Motor neuron (in vitro differentiated cells): ENCODE results near the gene RELN. TPM values are rescaled to one million over a fixed set of nuclear protein-coding genes. Genes with fewer than 3 reads are reported as not detected.

Experiments used
- ATAC-seq, 8 experiments: fragments of 200-7000 bp; cut with Tn5 transposase; replicated peaks in 6 of 8; 2 replicates each; pipeline ENCODE4 v1.8.0; 2021; ENCODE audit warnings: mild to moderate bottlenecking in 8 of 8, moderate library complexity in 8 of 8
- H3K27ac ChIP-seq, 2 donors: fragments of 250-450 bp; sonication (Bioruptor Pico); 2 replicates each; pipeline ENCODE4 v1.9.0; 2021; ENCODE audit warnings: antibody characterized with exemption in 2 of 2, mild to moderate bottlenecking in 2 of 2, moderate library complexity in 1 of 2
- H3K4me1 ChIP-seq, 2 donors: fragments of 250-450 bp; sonication (Bioruptor Pico); replicated peaks in 1 of 2; 2 replicates each; pipeline ENCODE4 v1.6.1; 2021; ENCODE audit warnings: antibody characterized with exemption in 2 of 2, mild to moderate bottlenecking in 2 of 2, moderate library complexity in 1 of 2
- H3K4me3 ChIP-seq, 5 donors: fragments of 250-450 bp; sonication (Bioruptor Pico); 2 replicates each; pipeline ENCODE4 v1.9.0; 2021; ENCODE audit warnings: antibody characterized with exemption in 5 of 5, mild to moderate bottlenecking in 5 of 5, moderate library complexity in 4 of 5
- WGBS, 10 experiments: fragments of 450-650 bp; shearing (Covaris generic); methylation state at CpG; one replicate each; pipeline ENCODE4 v1.0.0; 2022; 5-methylcytosine and 5-hydroxymethylcytosine counted together
- in situ Hi-C, 9 experiments: fragments of 400-800 bp; cut with MboI; loops; one replicate each; pipeline ENCODE4 v1.15.0; 2021; ENCODE audit warnings: low sequenced_read_pairs in 9 of 9, low pct_unique_long_range_greater_than_20kb in 2 of 9; ENCODE audit not compliant: unreplicated experiment in 9 of 9
- total RNA-seq, 8 experiments: library from RNA; unstranded; fragments of 300-600 nt; gene quantifications; 2 replicates each; pipeline versions ENCODE4 v1.2.3 to v1.2.4, GENCODE V29; 2022

Gene RELN
- total RNA-seq, 8 experiments from 2014 or later: 0.36 to 72.9 (median 35.2) TPM

GRCh38 chr7:103425177-103425576, 564.3 kb downstream of the RELN start:
- no peaks in the 10 kb centered on the region for H3K4me1 ChIP-seq
- 11 to 86% (median 60%) methylated on average over 1 of the region's 1 CpG; no CpG with 5 or more reads in 2 of the 10 experiments for WGBS, 10 experiments
- no peak overlapping the region for H3K27ac ChIP-seq
- no peak overlapping the region for H3K4me3 ChIP-seq
- in situ Hi-C loops: no loop called here
- no peak for ATAC-seq

DNA sequence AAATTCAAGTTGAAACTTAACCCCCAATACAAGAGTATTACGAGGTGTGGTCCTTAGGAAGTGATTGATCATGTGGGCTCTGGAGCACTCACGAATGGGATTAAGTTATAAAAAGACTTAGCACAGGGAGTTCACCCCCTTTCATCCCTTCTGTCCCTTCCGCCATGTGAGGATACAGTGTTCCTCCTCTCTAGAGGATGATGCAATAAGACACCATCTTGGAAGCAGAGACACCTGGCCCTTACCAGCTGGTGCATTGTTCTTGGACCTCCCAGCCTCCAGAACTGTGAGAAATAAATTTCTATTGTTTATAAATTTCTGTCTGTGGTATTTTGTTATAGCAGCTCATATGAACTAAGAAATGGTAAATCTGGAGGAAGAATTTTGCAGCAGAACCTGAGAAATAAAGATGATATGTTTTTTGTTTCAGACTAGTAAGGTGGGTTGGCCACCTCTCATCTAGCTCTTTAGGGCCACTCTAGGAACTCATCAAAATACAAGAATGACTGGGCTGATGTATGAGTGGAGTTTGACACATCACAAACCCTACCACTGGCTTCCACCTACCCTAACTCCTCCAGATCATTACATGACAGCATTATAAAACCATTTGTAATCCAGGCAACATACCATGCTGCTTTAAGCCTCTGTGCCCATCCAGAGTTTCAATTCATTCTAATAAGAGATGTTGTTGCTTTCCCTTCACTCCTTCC, 565.8 kb downstream of the RELN start:
- 35 to 88% (median 68%) methylated on average over 1 to 3 of the region's 3 CpGs; no CpG with 5 or more reads in 4 of the 10 experiments for WGBS, 10 experiments
- Histone ChIP-seq H3K4me3 (no peak overlapping the region), H3K4me1 (no peaks in the 10 kb centered on the region), H3K27ac (no peak overlapping the region)
- in situ Hi-C loops: no loop called here
- no peak for ATAC-seq

Other genes with a start within 250 kb of the RELN start
- 10 to 100 TPM; 16.3 to 26.1 (median 24.5) TPM for gene ORC5, start 218.4 kb upstream of the RELN start, total RNA-seq